D721Med (cell line): ENCODE results near the gene SLAMF1.

Experiments
- DNase-seq: peaks from one replicate; pipeline ENCODE4 v3.0.0; 2011; ENCODE audit warnings: low spot score; ENCODE audit not compliant: insufficient read length
- FAIRE-seq: peaks from 2 replicates; lab custom pipeline; 2011; peaks lifted over from hg19 to GRCh38; lab: Jason Lieb, UNC
- TF ChIP-seq, protein P1 (sequence below): IDR thresholded peaks from 2 replicates; pipeline ENCODE4 v1.5.1; 2012; ENCODE audit warnings: mild to moderate bottlenecking, control low read depth; ENCODE audit not compliant: insufficient read depth; ENCODE audit errors: missing control alignments

Gene SLAMF1

GRCh38 chr1:160670701-160671100 lies 23.9 kb upstream of the SLAMF1 start:
- FAIRE-seq (no peak), DNase-seq (no peak)
- TF ChIP-seq, protein P1, sequence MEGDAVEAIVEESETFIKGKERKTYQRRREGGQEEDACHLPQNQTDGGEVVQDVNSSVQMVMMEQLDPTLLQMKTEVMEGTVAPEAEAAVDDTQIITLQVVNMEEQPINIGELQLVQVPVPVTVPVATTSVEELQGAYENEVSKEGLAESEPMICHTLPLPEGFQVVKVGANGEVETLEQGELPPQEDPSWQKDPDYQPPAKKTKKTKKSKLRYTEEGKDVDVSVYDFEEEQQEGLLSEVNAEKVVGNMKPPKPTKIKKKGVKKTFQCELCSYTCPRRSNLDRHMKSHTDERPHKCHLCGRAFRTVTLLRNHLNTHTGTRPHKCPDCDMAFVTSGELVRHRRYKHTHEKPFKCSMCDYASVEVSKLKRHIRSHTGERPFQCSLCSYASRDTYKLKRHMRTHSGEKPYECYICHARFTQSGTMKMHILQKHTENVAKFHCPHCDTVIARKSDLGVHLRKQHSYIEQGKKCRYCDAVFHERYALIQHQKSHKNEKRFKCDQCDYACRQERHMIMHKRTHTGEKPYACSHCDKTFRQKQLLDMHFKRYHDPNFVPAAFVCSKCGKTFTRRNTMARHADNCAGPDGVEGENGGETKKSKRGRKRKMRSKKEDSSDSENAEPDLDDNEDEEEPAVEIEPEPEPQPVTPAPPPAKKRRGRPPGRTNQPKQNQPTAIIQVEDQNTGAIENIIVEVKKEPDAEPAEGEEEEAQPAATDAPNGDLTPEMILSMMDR = no peak

- TF ChIP-seq, protein P1 = no peak
- DNase-seq (no peak), FAIRE-seq (no peak)
Observed at GRCh38 chr1:160669802-160670201, 23.0 kb upstream of the SLAMF1 start.

DNA sequence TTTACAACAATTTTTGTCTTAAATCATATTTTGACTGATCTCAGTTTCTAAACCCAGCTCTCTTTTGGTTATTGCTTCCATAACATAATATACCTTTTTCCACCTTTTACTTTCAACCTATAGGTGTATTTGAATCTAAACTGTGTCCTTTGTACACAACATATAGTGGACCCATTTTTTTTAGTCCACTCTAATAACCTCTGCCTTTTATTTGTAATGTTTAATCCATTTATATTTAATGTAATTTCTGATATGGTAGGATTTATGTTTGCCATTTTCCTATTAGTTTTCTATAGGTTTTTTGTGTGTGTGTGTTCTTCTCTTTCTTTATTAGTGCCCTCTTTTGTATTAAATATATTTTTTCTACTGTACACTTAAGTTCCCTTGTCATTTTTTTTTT lies 22.4 kb upstream of the SLAMF1 start:
- FAIRE-seq (no peak), DNase-seq (no peak)
- TF ChIP-seq, protein P1 = no peak

DNA sequence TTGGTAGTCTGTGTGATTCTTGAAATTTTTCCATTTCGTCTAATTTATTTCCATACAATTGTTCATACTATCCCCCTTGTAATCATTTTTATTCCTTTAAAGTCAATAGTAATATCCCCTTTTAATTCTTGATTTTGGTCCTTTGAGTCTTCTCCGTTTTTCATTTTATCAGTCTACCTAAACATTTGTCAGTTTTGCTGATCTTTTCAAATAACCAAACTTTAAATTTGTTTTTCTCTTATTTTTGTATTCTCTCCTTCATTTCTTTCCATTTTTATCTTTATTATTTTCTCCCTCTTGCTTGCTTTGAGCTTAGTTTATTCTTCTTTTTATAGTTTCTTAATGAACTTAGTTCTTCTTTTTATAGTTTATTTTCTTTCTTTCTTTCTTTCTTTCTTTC lies 21.1 kb upstream of the SLAMF1 start:
- FAIRE-seq (no peak), DNase-seq (no peak)
- TF ChIP-seq, protein P1 = no peak

DNA sequence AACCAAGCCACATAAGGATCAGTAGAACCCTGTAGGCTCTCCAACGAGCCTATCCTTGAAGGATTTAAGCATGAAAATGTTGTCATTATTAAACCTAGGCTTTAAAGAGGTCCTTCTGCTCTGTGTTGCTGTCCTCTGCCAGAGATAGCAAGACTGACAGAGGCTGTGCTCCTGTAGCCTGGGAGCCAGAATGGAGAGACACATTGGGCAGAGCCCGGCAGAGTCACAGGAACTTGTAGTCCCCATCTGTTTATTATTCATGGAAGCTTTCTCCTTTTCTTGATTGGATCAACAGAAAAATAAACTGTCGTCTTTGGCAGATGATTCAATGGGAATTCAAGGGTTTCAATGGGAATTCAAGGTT lies 19.2 kb upstream of the SLAMF1 start:
- TF ChIP-seq, protein P1 = no peak
- DNase-seq = no peak
- no peak for FAIRE-seq

DNA sequence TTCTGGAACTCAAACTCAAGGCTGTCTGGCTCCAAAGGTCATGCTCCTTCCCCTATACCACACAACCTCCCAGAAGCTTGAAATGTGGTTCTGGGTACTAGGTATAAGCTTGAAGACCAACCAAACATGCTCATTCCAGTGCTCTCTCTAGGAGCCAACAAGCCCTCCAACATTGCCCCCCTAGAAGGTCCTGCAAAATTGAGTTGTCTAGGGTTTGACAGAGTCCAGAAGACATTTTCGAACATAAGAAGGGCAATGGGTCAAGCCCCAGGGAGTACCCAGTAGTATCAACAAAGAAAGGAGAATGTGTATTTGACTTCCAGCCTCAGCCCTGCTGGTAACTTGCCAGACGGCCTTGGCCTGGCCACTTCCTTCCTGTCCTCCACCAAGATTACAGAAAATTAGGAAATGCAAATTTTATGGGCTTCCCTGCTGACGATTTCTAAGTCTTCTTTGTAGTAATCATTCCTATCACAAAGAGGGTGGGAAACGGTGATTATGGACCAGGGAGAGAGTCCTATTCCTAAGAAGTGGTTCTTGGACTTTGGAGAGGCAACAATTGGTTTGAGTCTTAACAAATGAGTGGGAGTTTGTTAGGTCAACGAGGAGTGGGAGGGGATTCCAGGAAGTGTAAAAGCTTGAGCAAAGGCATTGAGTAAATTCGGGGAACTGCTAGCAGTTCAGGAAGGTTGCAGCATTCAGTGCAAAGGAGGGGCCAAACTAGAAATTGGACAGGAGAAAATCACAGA lies 18.7 kb upstream of the SLAMF1 start:
- DNase-seq (no peak), FAIRE-seq (no peak)
- TF ChIP-seq, protein P1 = no peak

GRCh38 chr1:160664573-160665051 lies 17.8 kb upstream of the SLAMF1 start:
- TF ChIP-seq, protein P1 = no peak
- FAIRE-seq (no peak), DNase-seq (no peak)
